Hair follicular keratinocyte (primary cell): Measurements from ENCODE around the gene P2RX1. TPM values are rescaled to one million over a fixed set of nuclear protein-coding genes. Genes with fewer than 3 reads are reported as not detected.

ENCODE experiments used
- total RNA-seq: library from RNA; depleted of rRNA; stranded (reverse); fragments of >200 nt; gene quantifications from 2 replicates; pipeline ENCODE4 v1.2.3, GENCODE V29; 2015

P2RX1 gene
- not detected in 2 replicates for total RNA-seq

GRCh38 chr17:3915995-3916696, at the start of gene P2RX1:
P2RX1 (minus strand) TSS chr17:3916465; CDS start chr17:3916225, 240 bp downstream.

GRCh38 chr17:3964203-3965117, 48.2 kb upstream of the P2RX1 start, which contains the start of gene ATP2A3:
ATP2A3 (minus strand) TSS chr17:3964437; CDS start chr17:3964291, 146 bp downstream.

GRCh38 chr17:3893003-3893719, 23.1 kb downstream of the P2RX1 start, which contains the start of gene CAMKK1:
CAMKK1 (minus strand) TSS chr17:3893053; CDS start chr17:3885687, 7,366 bp downstream.

Other genes with a start within 250 kb of the P2RX1 start
- gene TAX1BP3, start 247.9 kb downstream of the P2RX1 start, total RNA-seq = 320 and 364 TPM in 2 replicates
- gene EMC6, start 247.7 kb downstream of the P2RX1 start, total RNA-seq = 20.4 and 26.5 TPM in 2 replicates
- 1.0 and 1.7 TPM in 2 replicates for gene P2RX5, start 220.3 kb downstream of the P2RX1 start, total RNA-seq
- gene HASPIN, start 192.6 kb downstream of the P2RX1 start, total RNA-seq = 5.0 and 10.8 TPM in 2 replicates
- gene ITGAE, start 115.3 kb downstream of the P2RX1 start, total RNA-seq = 14.4 and 28.5 TPM in 2 replicates
- gene NCBP3, start 70.2 kb downstream of the P2RX1 start, total RNA-seq = 9.0 and 11.4 TPM in 2 replicates
- gene CAMKK1, start 23.4 kb downstream of the P2RX1 start, total RNA-seq = 1.5 and 2.4 TPM in 2 replicates
- 0.27 and 0.62 TPM in 2 replicates for gene ATP2A3, start 48.0 kb upstream of the P2RX1 start, total RNA-seq
- 11.5 and 16.6 TPM in 2 replicates for gene ZZEF1, start 226.6 kb upstream of the P2RX1 start, total RNA-seq
- gene CYB5D2, start 226.7 kb upstream of the P2RX1 start, total RNA-seq = 7.3 and 14.5 TPM in 2 replicates